IMR-90 (cell line): Measurements from ENCODE around the gene IGLON5.

Source experiments
- BHLHE40 ChIP-seq: fragments of 150-350 bp; IDR thresholded peaks from 2 replicates; pipeline ENCODE4 v1.6.1; 2016; ENCODE audit warnings: mild to moderate bottlenecking, low read depth, low read length
- CEBPB ChIP-seq: IDR thresholded peaks from 2 replicates; pipeline ENCODE4 v1.6.1; 2012; ENCODE audit warnings: low read depth, low read length, improper control_type of control experiment
- CHD1 ChIP-seq: IDR thresholded peaks from 2 replicates; pipeline ENCODE4 v1.6.1; 2012; ENCODE audit warnings: low read depth, low read length, improper control_type of control experiment
- CTCF ChIP-seq: conservative IDR thresholded peaks from 2 replicates; pipeline ENCODE4 v1.5.1; 2012; ENCODE audit warnings: mild to moderate bottlenecking, low read depth, low read length, improper control_type of control experiment
- ELK1 ChIP-seq: fragments of 150-350 bp; IDR thresholded peaks from 2 replicates; pipeline ENCODE4 v1.6.1; 2016; ENCODE audit warnings: low read depth, mild to moderate bottlenecking, low read length, moderate library complexity, borderline replicate concordance
- FOS ChIP-seq: fragments of 150-350 bp; IDR thresholded peaks from 2 replicates; pipeline ENCODE4 v1.6.1; 2016; ENCODE audit warnings: low read depth, low read length
- MAFK ChIP-seq: IDR thresholded peaks from 2 replicates; pipeline ENCODE4 v1.6.1; 2012; ENCODE audit warnings: low read depth, low read length, improper control_type of control experiment
- MAZ ChIP-seq: IDR thresholded peaks from 2 replicates; pipeline ENCODE4 v1.6.1; 2012; ENCODE audit warnings: low read depth, mild to moderate bottlenecking, low read length, improper control_type of control experiment, moderate library complexity, borderline replicate concordance
- MXI1 ChIP-seq: IDR thresholded peaks from 2 replicates; pipeline ENCODE4 v1.6.1; 2012; ENCODE audit warnings: low read depth, mild to moderate bottlenecking, low read length, moderate library complexity, borderline replicate concordance
- POLR2A ChIP-seq: IDR thresholded peaks from 2 replicates; pipeline ENCODE4 v1.6.1; 2012; ENCODE audit warnings: mild to moderate bottlenecking, low read depth, low read length
- RAD21 ChIP-seq: IDR thresholded peaks from 2 replicates; pipeline ENCODE4 v1.6.1; 2012; ENCODE audit warnings: low read length, improper control_type of control experiment
- RCOR1 ChIP-seq: IDR thresholded peaks from 2 replicates; pipeline ENCODE4 v1.6.1; 2012; ENCODE audit warnings: mild to moderate bottlenecking, low read length, improper control_type of control experiment; ENCODE audit not compliant: insufficient replicate concordance
- RFX5 ChIP-seq: IDR thresholded peaks from 2 replicates; pipeline ENCODE4 v1.8.0; 2012; ENCODE audit warnings: low read depth, mild to moderate bottlenecking, low read length, moderate library complexity
- USF2 ChIP-seq: fragments of 150-350 bp; IDR thresholded peaks from 2 replicates; pipeline ENCODE4 v1.6.1; 2017; ENCODE audit warnings: mild to moderate bottlenecking, antibody characterized with exemption, low read length, low read depth

GRCh38 chr19:51337141-51337860 lies 25.9 kb downstream of the IGLON5 start:
- no peak for TF ChIP-seq ELK1
- TF ChIP-seq CTCF = no peak
- TF ChIP-seq POLR2A = no peak
- TF ChIP-seq FOS = no peak
- no peak for TF ChIP-seq RCOR1
- TF ChIP-seq MAFK = no peak
- TF ChIP-seq RFX5 = no peak
- no peak for TF ChIP-seq CHD1
- TF ChIP-seq MXI1 = no peak
- no peak for TF ChIP-seq CEBPB
- no peak for TF ChIP-seq RAD21
- no peak for TF ChIP-seq USF2
- no peak for TF ChIP-seq BHLHE40
- no peak for TF ChIP-seq MAZ
